Measurements from ENCODE around the gene ZNF433.
"Not testable (repeated sequence)": the region's sequence is repeated elsewhere in the genome, so short reads cannot be mapped to it uniquely, and the experiment has no call there.

Gene ZNF433

GRCh38 chr19:12035220-12036172 is at the start of gene ZNF433:
TSS of gene ZNF433 (minus strand) at chr19:12035679. CDS start at chr19:12035539, 140 bp downstream.
- DNase-seq (ENCODE audit: low read depth): peak; percentile 94

- DNase-seq (ENCODE audit: low read depth): not testable (repeated sequence)
Measured at GRCh38 chr19:12083336-12083735, 47.9 kb upstream of the ZNF433 start.

GRCh38 chr19:12077375-12077774 is 41.9 kb upstream of the ZNF433 start:
- DNase-seq (ENCODE audit: low read depth): no peak

- not testable (repeated sequence) for DNase-seq (ENCODE audit: low read depth)
Measured at GRCh38 chr19:12076331-12076730, 40.9 kb upstream of the ZNF433 start.

GRCh38 chr19:12075538-12076139 is 40.2 kb upstream of the ZNF433 start:
- no peak for DNase-seq (ENCODE audit: low read depth)

- DNase-seq (ENCODE audit: low read depth): peak; percentile 89
Measured at GRCh38 chr19:12064590-12065538, 29.4 kb upstream of the ZNF433 start, which contains the start of gene ZNF844. TSS of gene ZNF844 (plus strand) at chr19:12064731. CDS start at chr19:12064874, 143 bp downstream.

- DNase-seq (ENCODE audit: low read depth): peak; percentile 34
Measured at GRCh38 chr19:12055784-12056183, 20.3 kb upstream of the ZNF433 start.

GRCh38 chr19:12052497-12053169 is 17.2 kb upstream of the ZNF433 start, which contains the start of gene ZNF878:
TSS of gene ZNF878 (minus strand) at chr19:12052961. CDS start at chr19:12052801, 160 bp downstream.
- peak; percentile 95 for DNase-seq (ENCODE audit: low read depth)

- DNase-seq (ENCODE audit: low read depth): peak; percentile 57
Measured at GRCh38 chr19:12052091-12052496, 16.6 kb upstream of the ZNF433 start.

GRCh38 chr19:12047868-12048267 is 12.4 kb upstream of the ZNF433 start:
- peak; percentile 16 for DNase-seq (ENCODE audit: low read depth)

GRCh38 chr19:12043752-12044422 is 8.4 kb upstream of the ZNF433 start:
- no peak for DNase-seq (ENCODE audit: low read depth)

GRCh38 chr19:12042893-12043292 is 7.4 kb upstream of the ZNF433 start:
- no peak for DNase-seq (ENCODE audit: low read depth)

GRCh38 chr19:12034620-12035019 is 859 bp downstream of the ZNF433 start:
- peak; percentile 17 for DNase-seq (ENCODE audit: low read depth)

- no peak for DNase-seq (ENCODE audit: low read depth)
Measured at GRCh38 chr19:12034198-12034597, 1.3 kb downstream of the ZNF433 start.

- peak; percentile 2 for DNase-seq (ENCODE audit: low read depth)
Measured at GRCh38 chr19:12015753-12016116, 19.7 kb downstream of the ZNF433 start.

- DNase-seq (ENCODE audit: low read depth): no peak
Measured at GRCh38 chr19:12015015-12015752, 20.3 kb downstream of the ZNF433 start.

GRCh38 chr19:12000152-12000981 is 35.1 kb downstream of the ZNF433 start:
- peak; percentile 32 for DNase-seq (ENCODE audit: low read depth)

GRCh38 chr19:11995174-11995573 is 40.3 kb downstream of the ZNF433 start:
- peak; percentile 17 for DNase-seq (ENCODE audit: low read depth)

- peak; percentile 30 for DNase-seq (ENCODE audit: low read depth)
Measured at GRCh38 chr19:11991921-11992320, 43.6 kb downstream of the ZNF433 start.

Measured in ELR (cell line).